Upper lobe of left lung (tissue), 4 donors: ENCODE results near the gene XPNPEP3.
"Not testable (repeated sequence)": the region's sequence is repeated elsewhere in the genome, so short reads cannot be mapped to it uniquely, and the experiment has no call there.

Experiments used
- EP300 ChIP-seq, 4 donors: sonication (generic); formaldehyde crosslinking; IDR thresholded peaks; one replicate each; pipeline ENCODE4 v1.5.1; 2017; ENCODE audit warnings: antibody characterized with exemption in 4 of 4, control low read depth in 2 of 4
- POLR2A ChIP-seq, 4 donors: fragments of 450-650 bp; IDR thresholded peaks; one replicate each; pipeline ENCODE4 v1.5.1; 2016 to 2017; ENCODE audit warnings: antibody characterized with exemption in 4 of 4, mild to moderate bottlenecking in 2 of 4
- POLR2AphosphoS5 ChIP-seq, 2 donors: sonication (generic); formaldehyde crosslinking; IDR thresholded peaks; one replicate each; pipeline ENCODE4 v1.5.1; 2017; ENCODE audit warnings: antibody characterized with exemption in 2 of 2
- TF ChIP-seq, protein P1 (sequence below), 6 experiments: fragments of 450-650 bp in 4 of 6; fragments of 200-600 bp in 2 of 6; sonication (generic) in 2 of 6; IDR thresholded peaks; one replicate each; pipeline ENCODE4 v1.5.1; 2016 to 2019; ENCODE audit warnings: antibody characterized with exemption in 6 of 6

DNA sequence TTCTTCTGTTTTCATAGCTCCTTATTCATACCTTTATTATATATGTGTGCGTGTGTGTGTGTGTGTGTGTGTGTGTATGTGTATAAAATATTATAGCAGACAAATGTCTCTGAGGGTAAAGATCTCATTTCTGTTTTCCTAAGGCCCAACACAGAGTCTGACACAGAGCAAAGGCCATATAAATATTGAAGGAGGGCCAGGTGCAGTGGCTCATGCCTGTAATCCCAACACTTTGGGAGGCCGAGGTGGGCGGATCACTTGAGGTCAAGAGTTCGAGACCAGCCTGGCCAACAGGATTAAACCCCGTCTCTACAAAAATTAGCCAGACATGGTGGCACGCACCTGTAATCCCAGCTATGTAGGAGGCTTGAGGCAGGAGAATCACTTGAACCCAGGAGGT lies 11.4 kb downstream of the XPNPEP3 start:
- TF ChIP-seq, protein P1, sequence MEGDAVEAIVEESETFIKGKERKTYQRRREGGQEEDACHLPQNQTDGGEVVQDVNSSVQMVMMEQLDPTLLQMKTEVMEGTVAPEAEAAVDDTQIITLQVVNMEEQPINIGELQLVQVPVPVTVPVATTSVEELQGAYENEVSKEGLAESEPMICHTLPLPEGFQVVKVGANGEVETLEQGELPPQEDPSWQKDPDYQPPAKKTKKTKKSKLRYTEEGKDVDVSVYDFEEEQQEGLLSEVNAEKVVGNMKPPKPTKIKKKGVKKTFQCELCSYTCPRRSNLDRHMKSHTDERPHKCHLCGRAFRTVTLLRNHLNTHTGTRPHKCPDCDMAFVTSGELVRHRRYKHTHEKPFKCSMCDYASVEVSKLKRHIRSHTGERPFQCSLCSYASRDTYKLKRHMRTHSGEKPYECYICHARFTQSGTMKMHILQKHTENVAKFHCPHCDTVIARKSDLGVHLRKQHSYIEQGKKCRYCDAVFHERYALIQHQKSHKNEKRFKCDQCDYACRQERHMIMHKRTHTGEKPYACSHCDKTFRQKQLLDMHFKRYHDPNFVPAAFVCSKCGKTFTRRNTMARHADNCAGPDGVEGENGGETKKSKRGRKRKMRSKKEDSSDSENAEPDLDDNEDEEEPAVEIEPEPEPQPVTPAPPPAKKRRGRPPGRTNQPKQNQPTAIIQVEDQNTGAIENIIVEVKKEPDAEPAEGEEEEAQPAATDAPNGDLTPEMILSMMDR (IDR thresholded peaks at IDR 0.05) = not testable (repeated sequence)
- TF ChIP-seq POLR2AphosphoS5, EP300, POLR2A (IDR thresholded peaks at IDR 0.05): not testable (repeated sequence)
